ENCODE measurements around the gene TSPO2.

The TSPO2 gene

DNA sequence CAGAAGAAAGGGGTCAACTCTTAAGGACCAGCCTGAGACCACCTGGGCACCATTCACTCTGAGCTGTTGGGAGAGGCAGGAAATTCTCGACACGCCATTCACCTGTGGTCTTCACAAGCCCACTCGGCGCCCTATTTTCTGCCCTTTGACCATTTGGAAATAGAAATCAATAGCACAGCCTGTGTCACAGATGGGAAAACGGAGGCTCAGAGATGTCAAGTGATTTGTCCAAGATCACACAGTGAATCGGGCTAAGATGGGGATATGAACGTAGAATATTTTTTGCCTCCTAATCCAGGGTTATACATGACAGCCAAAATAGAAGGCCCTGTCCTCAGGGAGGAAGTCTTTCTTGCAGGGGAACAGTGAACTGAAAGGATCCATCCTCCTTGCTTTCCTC, 7.7 kb downstream of the TSPO2 start:
- no peak for DNase-seq (ENCODE audit: low read depth, low spot score)

- DNase-seq (ENCODE audit: low read depth, low spot score): no peak
Measured at GRCh38 chr6:41050536-41050935, 8.3 kb downstream of the TSPO2 start.

DNA sequence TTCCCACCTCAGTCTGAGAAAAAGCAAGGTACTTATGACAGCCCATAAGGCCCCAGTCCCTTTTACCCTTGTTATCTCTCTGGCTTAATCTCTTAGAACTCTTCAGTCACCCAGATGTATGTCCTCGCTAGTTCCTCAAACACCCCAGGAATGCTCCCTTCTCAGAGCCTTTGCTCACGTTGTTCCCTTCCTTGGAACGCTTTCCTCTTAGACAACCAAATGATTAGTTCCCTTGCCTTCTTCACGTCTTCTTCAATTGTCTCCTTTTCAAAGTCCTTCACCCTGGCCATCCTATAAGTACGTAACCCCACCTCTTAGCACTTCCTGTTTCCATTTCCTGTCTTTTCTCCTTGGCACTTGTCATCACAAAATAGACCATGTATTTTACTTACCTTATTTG, 9.6 kb downstream of the TSPO2 start:
- no peak for DNase-seq (ENCODE audit: low read depth, low spot score)

- no peak for DNase-seq (ENCODE audit: low read depth, low spot score)
Measured at GRCh38 chr6:41053041-41053440, 10.8 kb downstream of the TSPO2 start, which contains the start of gene APOBEC2. Gene APOBEC2 (plus strand): TSS chr6:41053202. CDS start chr6:41053348, 146 bp downstream.

DNA sequence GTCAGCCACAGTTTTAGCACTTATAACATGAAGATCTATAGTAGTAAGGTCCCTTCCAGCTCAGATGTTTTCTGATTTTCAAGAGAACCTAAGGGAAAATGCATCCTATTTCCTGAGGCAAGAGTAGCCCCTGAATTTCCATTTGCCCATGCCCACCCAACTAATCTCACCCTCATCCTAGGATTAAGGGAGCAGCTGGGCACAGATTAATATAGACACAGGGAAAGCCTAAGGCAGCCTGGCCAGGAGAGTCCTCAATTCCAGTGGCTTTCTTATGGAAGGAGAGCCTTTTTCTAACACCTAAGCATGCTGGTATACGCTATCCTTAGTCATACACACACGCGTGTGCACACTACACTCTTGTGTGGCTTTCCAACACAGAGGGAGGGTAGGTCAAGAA, 12.2 kb downstream of the TSPO2 start:
- DNase-seq (ENCODE audit: low read depth, low spot score): no peak

GRCh38 chr6:41055149-41055548, 12.9 kb downstream of the TSPO2 start:
- DNase-seq (ENCODE audit: low read depth, low spot score): no peak

- DNase-seq (ENCODE audit: low read depth, low spot score): no peak
Measured at GRCh38 chr6:41056768-41057490, 14.7 kb downstream of the TSPO2 start.

DNA sequence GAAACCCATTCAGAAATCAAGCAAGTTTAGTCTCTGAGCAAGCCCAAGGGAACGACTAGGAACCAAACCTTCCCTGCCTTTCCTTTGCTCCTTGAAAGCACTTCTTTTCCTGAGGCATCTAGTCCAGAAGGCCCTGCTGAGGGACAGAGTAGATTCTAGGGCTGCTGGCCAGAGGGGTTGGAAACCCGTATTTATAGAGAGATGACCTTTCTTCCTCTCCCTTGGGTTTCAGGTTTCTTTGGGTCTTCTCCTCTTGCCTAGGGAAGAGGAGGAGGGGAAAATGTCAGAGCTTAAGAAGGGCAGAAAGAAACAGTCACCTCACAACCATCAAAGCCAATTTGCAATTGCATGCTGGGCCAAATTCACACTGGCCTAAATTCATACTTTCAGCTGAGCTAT, 16.5 kb downstream of the TSPO2 start:
- no peak for DNase-seq (ENCODE audit: low read depth, low spot score)

DNA sequence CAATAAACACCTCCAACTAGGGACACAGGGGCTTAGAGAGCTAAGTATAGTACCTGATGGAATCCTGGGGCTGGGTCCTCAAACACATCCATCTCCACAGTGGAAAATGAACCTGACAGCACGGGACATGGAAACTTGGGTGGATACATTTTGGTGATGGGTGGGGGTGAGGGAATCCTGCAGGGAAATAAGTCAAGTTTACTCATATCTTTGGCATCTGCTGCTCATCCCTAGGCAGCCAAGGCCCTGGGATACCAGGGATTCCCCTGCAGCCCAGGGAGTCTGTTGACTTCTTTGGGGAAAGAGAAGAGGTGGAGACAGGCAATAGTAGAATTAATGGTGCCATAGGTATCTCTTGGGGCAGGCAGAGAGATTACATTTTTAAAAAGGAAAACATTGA, 17.3 kb downstream of the TSPO2 start:
- no peak for DNase-seq (ENCODE audit: low read depth, low spot score)

DNA sequence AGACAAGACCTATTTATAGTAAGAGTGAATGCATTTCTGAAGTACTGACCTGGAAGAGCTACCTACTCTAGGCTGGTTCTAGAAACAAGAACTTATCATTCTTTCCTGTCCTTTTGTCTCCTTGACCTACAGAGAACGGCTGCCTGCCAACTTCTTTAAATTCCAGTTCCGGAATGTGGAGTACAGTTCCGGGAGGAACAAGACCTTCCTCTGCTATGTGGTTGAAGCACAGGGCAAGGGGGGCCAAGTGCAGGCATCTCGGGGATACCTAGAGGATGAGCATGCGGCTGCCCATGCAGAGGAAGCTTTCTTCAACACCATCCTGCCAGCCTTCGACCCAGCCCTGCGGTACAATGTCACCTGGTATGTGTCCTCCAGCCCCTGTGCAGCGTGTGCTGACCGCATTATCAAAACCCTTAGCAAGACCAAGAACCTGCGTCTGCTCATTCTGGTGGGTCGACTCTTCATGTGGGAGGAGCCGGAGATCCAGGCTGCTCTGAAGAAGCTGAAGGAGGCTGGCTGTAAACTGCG, 19.0 kb downstream of the TSPO2 start:
- DNase-seq (ENCODE audit: low read depth, low spot score): no peak

GRCh38 chr6:41062056-41062455, 19.8 kb downstream of the TSPO2 start:
- DNase-seq (ENCODE audit: low read depth, low spot score): no peak

- DNase-seq (ENCODE audit: low read depth, low spot score): no peak
Measured at GRCh38 chr6:41063884-41064285, 21.6 kb downstream of the TSPO2 start.

- no peak for DNase-seq (ENCODE audit: low read depth, low spot score)
Measured at GRCh38 chr6:41064841-41065240, 22.6 kb downstream of the TSPO2 start.

GRCh38 chr6:41065550-41066026, 23.3 kb downstream of the TSPO2 start:
- DNase-seq (ENCODE audit: low read depth, low spot score): no peak

DNA sequence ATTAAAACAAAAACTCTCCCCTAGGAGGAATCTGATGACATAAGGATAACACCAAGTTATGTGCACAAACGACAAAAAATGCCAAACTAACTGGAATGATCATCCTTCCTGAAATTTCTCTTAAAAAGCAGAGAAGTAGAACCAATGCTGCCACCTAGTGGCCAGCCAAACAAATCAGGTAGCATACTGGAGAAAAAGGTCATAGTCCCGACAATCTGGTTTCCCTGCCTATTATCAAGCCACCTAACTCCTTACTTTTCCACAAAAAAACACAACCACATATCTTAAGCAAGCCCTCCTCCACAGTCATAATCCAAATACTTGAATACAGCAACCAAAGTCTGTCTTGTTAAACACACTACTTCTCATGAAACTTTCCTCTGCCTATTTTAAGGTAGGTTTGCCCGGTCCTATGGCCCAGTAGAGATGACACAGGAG, 24.6 kb downstream of the TSPO2 start:
- DNase-seq (ENCODE audit: low read depth, low spot score): no peak

DNA sequence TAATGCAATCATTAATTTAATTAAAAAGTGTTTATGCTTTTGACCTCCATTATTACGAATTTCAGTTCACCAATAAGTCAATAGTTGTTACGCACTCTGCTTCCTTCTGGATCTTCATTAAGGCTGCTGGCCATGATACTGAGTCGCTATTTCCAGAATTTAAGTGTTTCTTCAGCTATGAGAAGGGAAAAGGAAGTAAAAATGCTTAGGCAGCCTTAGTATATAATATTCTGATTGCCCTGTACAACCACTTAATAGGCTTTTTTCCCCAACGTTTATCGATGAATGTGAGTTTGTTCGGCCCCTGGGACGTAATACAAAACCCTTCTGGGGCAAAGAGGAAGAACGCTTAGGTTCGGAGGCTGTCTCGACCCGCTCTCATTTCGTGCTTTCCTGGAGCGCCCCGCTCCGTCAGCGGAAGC, 29.2 kb downstream of the TSPO2 start:
- DNase-seq (ENCODE audit: low read depth, low spot score): no peak

GRCh38 chr6:41071923-41072835, 29.9 kb downstream of the TSPO2 start, which contains the start of gene OARD1:
Gene OARD1 (minus strand): TSS chr6:41072356. CDS start chr6:41071634, 722 bp downstream.
- DNase-seq (ENCODE audit: low read depth, low spot score): peak; percentile 99

GRCh38 chr6:41072836-41073202, 30.6 kb downstream of the TSPO2 start, which contains the start of gene NFYA:
Gene NFYA (plus strand): TSS chr6:41072974. CDS start chr6:41079090, 6,116 bp downstream.
- no peak for DNase-seq (ENCODE audit: low read depth, low spot score)

DNA sequence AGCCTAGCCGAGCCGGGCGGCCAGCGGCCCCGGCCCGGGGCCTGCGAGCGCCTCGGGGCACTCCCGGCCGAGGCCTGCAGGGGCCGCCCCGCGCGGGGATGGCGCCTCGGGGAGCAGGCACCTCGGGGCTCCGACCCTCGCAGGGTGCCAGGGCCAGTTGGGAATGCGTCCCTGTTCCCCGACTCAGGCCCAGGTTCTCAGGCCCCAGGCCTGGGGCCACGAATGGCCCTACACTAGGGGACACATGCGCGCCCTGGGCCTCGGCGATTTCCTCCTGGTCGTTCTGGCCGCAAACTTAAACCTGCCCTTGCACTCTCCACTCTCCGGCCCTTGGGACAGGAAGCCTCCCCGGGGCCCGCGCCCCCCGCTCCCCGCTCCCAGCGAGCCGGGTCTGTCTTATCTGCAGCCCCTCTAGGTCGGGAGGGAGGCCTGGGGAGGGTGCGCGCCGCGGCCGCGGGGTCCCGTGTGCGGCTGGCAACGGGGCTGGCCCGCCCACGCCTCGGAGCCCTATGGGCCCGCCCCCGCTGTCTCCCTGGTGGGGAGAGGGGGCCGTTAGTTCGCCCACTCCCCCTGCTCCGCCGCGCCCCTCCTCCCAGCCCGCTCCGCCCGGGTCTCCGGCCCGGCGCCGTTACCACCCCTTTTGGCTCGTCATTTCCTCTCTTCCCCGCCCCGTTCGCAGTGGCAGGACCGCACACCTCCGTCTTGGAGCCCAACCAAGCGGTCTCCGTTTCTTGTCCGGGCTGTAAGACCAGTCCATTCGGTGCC, 31.1 kb downstream of the TSPO2 start:
- peak; percentile 47 for DNase-seq (ENCODE audit: low read depth, low spot score)

GRCh38 chr6:41073968-41074691, 31.9 kb downstream of the TSPO2 start:
- no peak for DNase-seq (ENCODE audit: low read depth, low spot score)
